GM12874 (cell line): ENCODE data around the gene HRH1.

ENCODE experiments used
- CTCF ChIP-seq: IDR thresholded peaks from 2 replicates; pipeline ENCODE4 v1.5.1; 2011; ENCODE audit warnings: low read depth, mild to moderate bottlenecking, control low read depth, low read length, moderate library complexity; ENCODE audit not compliant: insufficient read depth

HRH1 gene

GRCh38 chr3:11185564-11186317 lies 31.4 kb downstream of the HRH1 start:
- TF ChIP-seq CTCF, result no peak

GRCh38 chr3:11186318-11186692 lies 32.0 kb downstream of the HRH1 start:
- no peak for TF ChIP-seq CTCF

GRCh38 chr3:11186771-11187191 lies 32.5 kb downstream of the HRH1 start:
- TF ChIP-seq CTCF, result no peak

- TF ChIP-seq CTCF, result no peak
These were observed 33.4 kb downstream of the HRH1 start for GRCh38 chr3:11187681-11188080.

- TF ChIP-seq CTCF, result no peak
These were observed 33.9 kb downstream of the HRH1 start for GRCh38 chr3:11188231-11188630.

- TF ChIP-seq CTCF, result no peak
These were observed 40.9 kb downstream of the HRH1 start for GRCh38 chr3:11195201-11195600.

- no peak for TF ChIP-seq CTCF
These were observed 41.5 kb downstream of the HRH1 start for GRCh38 chr3:11195721-11196332.
